ENCODE results near the gene PTPRA. TPM values are rescaled to one million over a fixed set of nuclear protein-coding genes. Genes with fewer than 3 reads are reported as not detected.

PTPRA gene
- total RNA-seq, 1 donor from 2014 or later: 54.3 TPM

GRCh38 chr20:2937902-2938301, 64.6 kb downstream of the PTPRA start:
- no peaks in the 10 kb centered on the region for H3K9me3 Mint-ChIP-seq (ENCODE audit: low read depth)
- no peak overlapping the region for H3K4me3 Mint-ChIP-seq (ENCODE audit: unreplicated experiment)
- H3K27ac Mint-ChIP-seq (ENCODE audit: unreplicated experiment): no peak overlapping the region
- no peaks in the 10 kb centered on the region for H3K27me3 Mint-ChIP-seq (ENCODE audit: low read depth)
- no peak for DNase-seq (ENCODE audit: low spot score)
- H3K36me3 Mint-ChIP-seq (ENCODE audit: low read depth): peaks cover 2% of the 10 kb centered on the region
- TF ChIP-seq CTCF (IDR thresholded peaks at IDR 0.05): no peak
- H3K4me1 Mint-ChIP-seq (ENCODE audit: low read depth): peaks cover 9% of the 10 kb centered on the region

GRCh38 chr20:2942439-2942838, 69.2 kb downstream of the PTPRA start:
- Mint-ChIP-seq H3K27me3 (ENCODE audit: low read depth) (no peaks in the 10 kb centered on the region), H3K9me3 (ENCODE audit: low read depth) (no peaks in the 10 kb centered on the region), H3K27ac (ENCODE audit: unreplicated experiment) (no peak overlapping the region), H3K4me1 (ENCODE audit: low read depth) (peaks cover 26% of the 10 kb centered on the region), H3K36me3 (ENCODE audit: low read depth) (peaks cover 5% of the 10 kb centered on the region), H3K4me3 (ENCODE audit: unreplicated experiment) (no peak overlapping the region)
- DNase-seq (ENCODE audit: low spot score): no peak
- TF ChIP-seq CTCF (IDR thresholded peaks at IDR 0.05): no peak

- Mint-ChIP-seq H3K4me3 (ENCODE audit: unreplicated experiment) (peak overlapping the region; percentile 23), H3K27ac (ENCODE audit: unreplicated experiment) (peak overlapping the region; percentile 65), H3K27me3 (ENCODE audit: low read depth) (no peaks in the 10 kb centered on the region), H3K4me1 (ENCODE audit: low read depth) (peaks cover 23% of the 10 kb centered on the region), H3K36me3 (ENCODE audit: low read depth) (peaks cover 10% of the 10 kb centered on the region), H3K9me3 (ENCODE audit: low read depth) (no peaks in the 10 kb centered on the region)
- DNase-seq (ENCODE audit: low spot score): no peak
- no peak for TF ChIP-seq CTCF (IDR thresholded peaks at IDR 0.05)
These were observed 74.0 kb downstream of the PTPRA start for GRCh38 chr20:2946988-2947961.

GRCh38 chr20:2948968-2949367, 75.7 kb downstream of the PTPRA start:
- H3K9me3 Mint-ChIP-seq (ENCODE audit: low read depth): no peaks in the 10 kb centered on the region
- H3K36me3 Mint-ChIP-seq (ENCODE audit: low read depth): peaks cover 10% of the 10 kb centered on the region
- H3K4me1 Mint-ChIP-seq (ENCODE audit: low read depth): peaks cover 21% of the 10 kb centered on the region
- H3K27ac Mint-ChIP-seq (ENCODE audit: unreplicated experiment): no peak overlapping the region
- DNase-seq (ENCODE audit: low spot score): no peak
- no peaks in the 10 kb centered on the region for H3K27me3 Mint-ChIP-seq (ENCODE audit: low read depth)
- H3K4me3 Mint-ChIP-seq (ENCODE audit: unreplicated experiment): no peak overlapping the region
- TF ChIP-seq CTCF (IDR thresholded peaks at IDR 0.05): no peak

- Mint-ChIP-seq H3K4me1 (ENCODE audit: low read depth) (peaks cover 11% of the 10 kb centered on the region), H3K36me3 (ENCODE audit: low read depth) (peaks cover 15% of the 10 kb centered on the region), H3K27ac (ENCODE audit: unreplicated experiment) (peak overlapping the region; percentile 2), H3K4me3 (ENCODE audit: unreplicated experiment) (no peak overlapping the region), H3K27me3 (ENCODE audit: low read depth) (no peaks in the 10 kb centered on the region), H3K9me3 (ENCODE audit: low read depth) (no peaks in the 10 kb centered on the region)
- no peak for TF ChIP-seq CTCF (IDR thresholded peaks at IDR 0.05)
- DNase-seq (ENCODE audit: low spot score): no peak
These were observed 79.5 kb downstream of the PTPRA start for GRCh38 chr20:2952766-2953165.
